ENCODE results near the gene TMC3.

TMC3 gene

DNA sequence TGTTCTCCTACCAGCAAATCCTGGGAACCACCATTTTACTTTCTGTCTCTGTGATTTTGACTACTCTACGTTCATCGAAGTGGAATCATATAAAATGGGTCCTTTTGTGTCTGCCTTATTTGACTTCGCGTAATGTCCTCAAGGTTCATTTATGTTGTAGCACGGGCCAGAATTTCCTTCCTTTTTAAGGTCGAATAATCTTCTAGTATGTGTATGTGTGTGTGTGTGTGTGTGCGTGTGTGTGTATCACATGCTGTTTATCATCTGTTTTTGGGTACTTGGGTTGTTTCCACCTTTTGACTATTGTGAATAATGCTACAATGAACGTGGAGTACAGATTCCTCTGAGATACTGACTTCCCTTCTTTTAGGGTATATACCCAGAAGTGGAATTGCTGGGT lies 85.4 kb downstream of the TMC3 start:
- TF ChIP-seq, protein P1, sequence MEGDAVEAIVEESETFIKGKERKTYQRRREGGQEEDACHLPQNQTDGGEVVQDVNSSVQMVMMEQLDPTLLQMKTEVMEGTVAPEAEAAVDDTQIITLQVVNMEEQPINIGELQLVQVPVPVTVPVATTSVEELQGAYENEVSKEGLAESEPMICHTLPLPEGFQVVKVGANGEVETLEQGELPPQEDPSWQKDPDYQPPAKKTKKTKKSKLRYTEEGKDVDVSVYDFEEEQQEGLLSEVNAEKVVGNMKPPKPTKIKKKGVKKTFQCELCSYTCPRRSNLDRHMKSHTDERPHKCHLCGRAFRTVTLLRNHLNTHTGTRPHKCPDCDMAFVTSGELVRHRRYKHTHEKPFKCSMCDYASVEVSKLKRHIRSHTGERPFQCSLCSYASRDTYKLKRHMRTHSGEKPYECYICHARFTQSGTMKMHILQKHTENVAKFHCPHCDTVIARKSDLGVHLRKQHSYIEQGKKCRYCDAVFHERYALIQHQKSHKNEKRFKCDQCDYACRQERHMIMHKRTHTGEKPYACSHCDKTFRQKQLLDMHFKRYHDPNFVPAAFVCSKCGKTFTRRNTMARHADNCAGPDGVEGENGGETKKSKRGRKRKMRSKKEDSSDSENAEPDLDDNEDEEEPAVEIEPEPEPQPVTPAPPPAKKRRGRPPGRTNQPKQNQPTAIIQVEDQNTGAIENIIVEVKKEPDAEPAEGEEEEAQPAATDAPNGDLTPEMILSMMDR (IDR thresholded peaks at IDR 0.05; ENCODE audit: borderline replicate concordance, insufficient read depth, low read depth, low read length): no peak
- H3K4me3 ChIP-seq (ENCODE audit: low read depth, low read length): no peak overlapping the region

DNA sequence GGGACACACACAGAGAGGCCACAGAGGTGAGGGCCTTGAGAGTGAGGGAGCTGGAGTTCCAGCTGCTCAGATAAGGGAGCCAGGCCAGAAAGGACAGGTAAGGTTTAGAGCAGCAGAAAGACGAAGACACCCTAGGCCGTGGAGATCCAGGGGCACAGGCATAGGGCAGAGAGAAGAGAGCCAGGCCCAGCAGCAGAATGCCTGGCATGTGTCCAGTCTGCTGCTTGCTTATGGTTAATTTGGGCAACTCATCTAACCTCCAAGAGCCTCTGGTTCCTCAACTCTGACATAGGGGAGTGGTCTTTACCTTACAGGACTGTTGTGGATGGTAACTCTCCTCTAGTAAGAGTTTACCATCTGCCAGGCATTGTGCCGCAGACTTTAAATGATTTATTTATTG lies 86.0 kb downstream of the TMC3 start:
- H3K4me3 ChIP-seq (ENCODE audit: low read depth, low read length): no peak overlapping the region
- TF ChIP-seq, protein P1 (IDR thresholded peaks at IDR 0.05; ENCODE audit: borderline replicate concordance, insufficient read depth, low read depth, low read length): no peak

DNA sequence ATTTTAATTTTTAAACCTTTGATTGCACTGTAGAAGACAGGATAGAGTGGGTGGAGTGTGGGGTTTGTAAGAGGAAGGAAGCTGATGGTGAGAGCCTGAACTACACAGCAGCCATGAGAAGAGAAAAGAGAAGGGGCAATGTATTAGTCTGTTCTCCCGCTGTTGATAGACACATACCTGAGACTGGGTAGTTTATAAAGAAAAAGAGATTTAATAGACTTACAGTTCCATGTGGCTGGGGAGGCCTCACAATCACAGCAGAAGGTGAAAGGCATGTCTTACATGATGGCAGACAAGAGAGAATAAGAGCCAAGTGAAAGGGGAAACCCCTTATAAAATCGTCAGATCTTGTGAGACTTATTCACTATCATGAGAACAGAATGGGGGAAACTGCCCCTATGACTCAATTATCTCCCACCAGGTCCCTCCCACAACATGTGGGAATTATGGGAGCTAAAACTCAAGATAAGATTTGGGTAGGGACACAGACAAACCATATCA lies 87.3 kb downstream of the TMC3 start:
- TF ChIP-seq, protein P1 (IDR thresholded peaks at IDR 0.05; ENCODE audit: borderline replicate concordance, insufficient read depth, low read depth, low read length): no peak
- no peak overlapping the region for H3K4me3 ChIP-seq (ENCODE audit: low read depth, low read length)

DNA sequence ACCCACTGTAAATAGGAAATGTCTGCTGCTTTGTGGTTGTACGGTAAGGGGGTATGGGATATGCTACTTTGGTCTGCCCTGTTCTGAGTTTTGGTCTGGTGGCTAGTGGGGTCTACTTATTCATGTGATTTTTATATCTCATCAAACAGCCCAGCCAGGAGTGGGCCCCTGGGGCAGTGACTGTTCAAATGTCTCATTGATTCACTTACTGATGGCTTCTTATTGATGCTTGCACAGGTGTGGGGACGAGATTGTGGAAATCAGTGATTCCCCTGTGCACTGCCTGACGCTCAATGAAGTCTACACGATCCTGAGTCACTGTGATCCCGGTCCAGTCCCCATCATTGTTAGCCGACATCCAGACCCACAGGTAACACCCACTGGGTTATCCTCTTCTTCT lies 88.6 kb downstream of the TMC3 start:
- H3K4me3 ChIP-seq (ENCODE audit: low read depth, low read length): no peak overlapping the region
- TF ChIP-seq, protein P1 (IDR thresholded peaks at IDR 0.05; ENCODE audit: borderline replicate concordance, insufficient read depth, low read depth, low read length): no peak

DNA sequence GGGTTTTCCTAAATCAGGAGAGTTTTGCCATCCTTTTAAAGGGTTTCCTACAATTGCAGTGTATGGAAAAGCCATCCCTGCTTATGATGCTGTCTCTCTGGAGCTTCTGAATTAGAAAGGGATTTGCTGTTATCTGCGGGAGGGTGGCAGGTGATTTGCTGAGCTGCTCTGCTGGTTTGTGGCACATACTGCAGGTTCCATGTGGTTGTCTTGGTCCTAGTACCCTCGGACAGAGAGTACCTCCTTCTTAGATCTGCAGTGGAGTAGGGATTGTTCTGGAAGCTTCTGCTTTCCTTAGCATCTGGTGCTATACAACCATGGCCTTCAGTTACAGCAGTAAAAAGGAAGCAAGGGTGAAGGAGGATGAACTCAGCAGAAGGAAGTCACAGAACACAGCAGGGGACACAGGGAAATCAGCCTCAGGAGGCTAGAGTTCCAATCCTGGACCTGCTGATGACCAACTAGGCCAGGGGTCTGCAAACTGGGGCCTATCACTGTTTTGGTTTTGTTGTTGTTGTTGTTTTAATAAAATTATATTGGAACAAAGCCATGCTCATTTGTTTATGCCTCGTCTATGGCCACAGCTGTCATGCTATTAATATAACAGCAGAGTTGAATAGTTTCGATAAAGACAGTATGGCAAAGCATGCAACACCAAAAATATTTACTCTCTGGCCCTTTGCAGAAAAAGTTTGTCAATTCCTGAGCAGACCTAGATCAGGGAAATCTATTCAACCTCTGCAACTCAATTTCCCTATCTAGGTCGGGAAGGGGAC lies 89.6 kb downstream of the TMC3 start:
- TF ChIP-seq, protein P1 (IDR thresholded peaks at IDR 0.05; ENCODE audit: borderline replicate concordance, insufficient read depth, low read depth, low read length): no peak
- H3K4me3 ChIP-seq (ENCODE audit: low read depth, low read length): no peak overlapping the region

DNA sequence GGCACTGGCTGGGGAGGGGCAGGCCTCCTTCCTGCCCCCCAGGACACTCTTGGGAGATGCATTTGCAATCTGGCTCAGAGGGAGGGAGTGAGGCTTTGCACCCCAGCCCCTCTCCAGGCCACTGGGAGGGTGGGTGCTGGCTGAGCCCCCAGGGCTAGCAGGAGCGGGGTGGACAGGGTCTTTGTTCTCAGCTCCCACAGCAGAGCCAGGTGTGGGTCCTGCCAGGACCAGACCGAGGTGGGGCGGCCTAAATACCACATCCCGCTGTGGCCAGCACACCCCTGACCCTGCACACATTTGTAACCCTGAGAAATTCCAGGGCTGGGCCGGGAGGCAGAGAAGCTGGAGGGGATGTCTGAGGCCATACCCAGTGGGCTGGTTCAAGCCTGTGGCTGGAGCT lies 91.1 kb downstream of the TMC3 start:
- no peak overlapping the region for H3K4me3 ChIP-seq (ENCODE audit: low read depth, low read length)
- TF ChIP-seq, protein P1 (IDR thresholded peaks at IDR 0.05; ENCODE audit: borderline replicate concordance, insufficient read depth, low read depth, low read length): no peak

DNA sequence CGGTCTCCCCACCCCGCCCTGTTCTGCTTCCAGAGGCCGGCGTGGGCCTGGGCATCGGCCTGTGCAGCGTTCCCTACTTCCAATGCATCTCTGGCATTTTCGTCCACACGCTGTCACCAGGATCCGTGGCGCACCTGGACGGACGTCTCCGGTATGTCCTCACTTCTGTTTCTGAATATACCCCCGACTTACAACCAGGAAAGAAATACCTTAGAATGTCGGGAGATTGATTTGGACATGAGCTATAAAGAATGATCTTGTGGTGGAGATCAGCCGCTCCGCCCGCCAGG lies 91.5 kb downstream of the TMC3 start:
- H3K4me3 ChIP-seq (ENCODE audit: low read depth, low read length): no peak overlapping the region
- TF ChIP-seq, protein P1 (IDR thresholded peaks at IDR 0.05; ENCODE audit: borderline replicate concordance, insufficient read depth, low read depth, low read length): no peak
